ENCODE results near the gene C1orf226. TPM values are rescaled to one million over a fixed set of nuclear protein-coding genes. Genes with fewer than 3 reads are reported as not detected.

The C1orf226 gene
- total RNA-seq, 1 donor from 2014 or later, result 2.7 TPM

GRCh38 chr1:162384116-162384515 is 2.6 kb downstream of the C1orf226 start:
- H3K9me3 Mint-ChIP-seq (ENCODE audit: unreplicated experiment), result no peaks in the 10 kb centered on the region
- H3K27me3 Mint-ChIP-seq (ENCODE audit: unreplicated experiment), result no peaks in the 10 kb centered on the region
- no peak overlapping the region for H3K4me3 Mint-ChIP-seq (ENCODE audit: unreplicated experiment)
- no peak for TF ChIP-seq CTCF (IDR thresholded peaks at IDR 0.05)
- peak; percentile 56 for DNase-seq (ENCODE audit: extremely low spot score, unreplicated experiment)
- peaks cover 3% of the 10 kb centered on the region for H3K4me1 Mint-ChIP-seq (ENCODE audit: unreplicated experiment)
- H3K36me3 Mint-ChIP-seq (ENCODE audit: unreplicated experiment), result no peaks in the 10 kb centered on the region
- no peak overlapping the region for H3K27ac Mint-ChIP-seq (ENCODE audit: unreplicated experiment)

- H3K4me3 Mint-ChIP-seq (ENCODE audit: unreplicated experiment), result no peak overlapping the region
- no peak overlapping the region for H3K27ac Mint-ChIP-seq (ENCODE audit: unreplicated experiment)
- no peak for TF ChIP-seq CTCF (IDR thresholded peaks at IDR 0.05)
- peaks cover 3% of the 10 kb centered on the region for H3K4me1 Mint-ChIP-seq (ENCODE audit: unreplicated experiment)
- no peaks in the 10 kb centered on the region for H3K27me3 Mint-ChIP-seq (ENCODE audit: unreplicated experiment)
- no peaks in the 10 kb centered on the region for H3K36me3 Mint-ChIP-seq (ENCODE audit: unreplicated experiment)
- peak; percentile 66 for DNase-seq (ENCODE audit: extremely low spot score, unreplicated experiment)
- H3K9me3 Mint-ChIP-seq (ENCODE audit: unreplicated experiment), result no peaks in the 10 kb centered on the region
These were observed 3.2 kb downstream of the C1orf226 start for GRCh38 chr1:162384601-162385279.

- Mint-ChIP-seq H3K4me3 (ENCODE audit: unreplicated experiment) (no peak overlapping the region), H3K9me3 (ENCODE audit: unreplicated experiment) (no peaks in the 10 kb centered on the region), H3K27me3 (ENCODE audit: unreplicated experiment) (no peaks in the 10 kb centered on the region), H3K36me3 (ENCODE audit: unreplicated experiment) (no peaks in the 10 kb centered on the region), H3K27ac (ENCODE audit: unreplicated experiment) (no peak overlapping the region), H3K4me1 (ENCODE audit: unreplicated experiment) (peaks cover 3% of the 10 kb centered on the region)
- DNase-seq (ENCODE audit: extremely low spot score, unreplicated experiment), result peak; percentile 56
- no peak for TF ChIP-seq CTCF (IDR thresholded peaks at IDR 0.05)
These were observed 3.7 kb downstream of the C1orf226 start for GRCh38 chr1:162385280-162385623.

GRCh38 chr1:162385702-162386101 is 4.2 kb downstream of the C1orf226 start:
- no peak for TF ChIP-seq CTCF (IDR thresholded peaks at IDR 0.05)
- no peak overlapping the region for H3K4me3 Mint-ChIP-seq (ENCODE audit: unreplicated experiment)
- H3K27me3 Mint-ChIP-seq (ENCODE audit: unreplicated experiment), result no peaks in the 10 kb centered on the region
- H3K27ac Mint-ChIP-seq (ENCODE audit: unreplicated experiment), result no peak overlapping the region
- DNase-seq (ENCODE audit: extremely low spot score, unreplicated experiment), result peak; percentile 63
- H3K9me3 Mint-ChIP-seq (ENCODE audit: unreplicated experiment), result no peaks in the 10 kb centered on the region
- peaks cover 3% of the 10 kb centered on the region for H3K4me1 Mint-ChIP-seq (ENCODE audit: unreplicated experiment)
- H3K36me3 Mint-ChIP-seq (ENCODE audit: unreplicated experiment), result no peaks in the 10 kb centered on the region

- Mint-ChIP-seq H3K9me3 (ENCODE audit: unreplicated experiment) (no peaks in the 10 kb centered on the region), H3K36me3 (ENCODE audit: unreplicated experiment) (no peaks in the 10 kb centered on the region), H3K27ac (ENCODE audit: unreplicated experiment) (no peak overlapping the region), H3K4me3 (ENCODE audit: unreplicated experiment) (no peak overlapping the region), H3K27me3 (ENCODE audit: unreplicated experiment) (no peaks in the 10 kb centered on the region), H3K4me1 (ENCODE audit: unreplicated experiment) (peaks cover 3% of the 10 kb centered on the region)
- no peak for TF ChIP-seq CTCF (IDR thresholded peaks at IDR 0.05)
- DNase-seq (ENCODE audit: extremely low spot score, unreplicated experiment), result peak; percentile 46
These were observed 5.0 kb downstream of the C1orf226 start for GRCh38 chr1:162386292-162387225.

Data from osteocyte (in vitro differentiated cells).